HCT116 (cell line): ENCODE results near the gene DCLK3. TPM values are rescaled to one million over a fixed set of nuclear protein-coding genes. Genes with fewer than 3 reads are reported as not detected.

Experiments
- ATAC-seq: fragments of 200-7000 bp; cut with Tn5 transposase; 2 replicates; pipeline ENCODE4 v1.9.1; 2020; ENCODE audit warnings: mild to moderate bottlenecking, moderate library complexity
- BruUV-seq: library from RNA; stranded (reverse); fragments of 400-500 nt; replicated peaks from 2 replicates; lab custom pipeline; 2021; lab: Mats Ljungman, UMichigan
- CTCF ChIA-PET: fragments of 300-600 bp; sonication (Branson Sonifier 250); formaldehyde crosslinking; loops from one replicate; lab custom pipeline; 2021; ENCODE audit warnings: antibody characterized with exemption; lab: Charles Lee
- POLR2A ChIA-PET: fragments of 300-600, 350-600 bp; sonication (Branson Sonifier 250); formaldehyde crosslinking; loops from one replicate; lab custom pipeline; 2021; ENCODE audit warnings: antibody characterized with exemption; lab: Charles Lee
- RAD21 ChIA-PET, 2 experiments: fragments of 300-600 bp; sonication (Branson Sonifier 250); formaldehyde crosslinking; loops; one replicate each; lab custom pipeline; 2023; ENCODE audit warnings: low total read pairs in 2 of 2; ENCODE audit not compliant: uncharacterized antibody in 2 of 2, unreplicated experiment in 2 of 2, low non-redundant PET in 1 of 2; lab: Charles Lee
- DNase-seq: peaks from one replicate; pipeline ENCODE4 v3.0.0-alpha.2; 2010; ENCODE audit warnings: low read depth, low spot score
- H2AFZ ChIP-seq: fragments of 200-600 bp; shearing (Covaris generic), sonication (generic); 2 replicates; pipeline ENCODE4 v1.6.1; 2017; ENCODE audit warnings: low read depth, mixed run types, mixed read lengths, antibody characterized with exemption, low read length; ENCODE audit not compliant: poor library complexity, severe bottlenecking
- H3K27ac ChIP-seq: 2 replicates; pipeline ENCODE4 v1.5.1; 2012; ENCODE audit warnings: low read depth, low read length
- H3K27me3 ChIP-seq: fragments of 200-600 bp; sonication (generic); 2 replicates; pipeline ENCODE4 v1.6.1; 2016; ENCODE audit warnings: mixed run types, low read length, mixed read lengths; ENCODE audit not compliant: insufficient read depth
- H3K36me3 ChIP-seq, 2 experiments: fragments of 200-500 bp in 1 of 2; fragments of 200-600 bp in 1 of 2; sonication (Bioruptor generic) in 1 of 2; sonication (generic) in 1 of 2; 2 replicates each; pipeline versions ENCODE4 v1.5.1 to v1.6.1; 2014 to 2016; ENCODE audit warnings: low read length in 2 of 2, inconsistent platforms in 1 of 2, mixed read lengths in 1 of 2, mixed run types in 1 of 2; ENCODE audit not compliant: insufficient read depth in 2 of 2, control insufficient read depth in 1 of 2
- H3K4me1 ChIP-seq, 2 experiments: fragments of 200-600 bp in 1 of 2; sonication (generic) in 1 of 2; 2 replicates each; pipeline versions ENCODE4 v1.5.1 to v1.6.1; 2012 to 2017; ENCODE audit warnings: low read length in 2 of 2, inconsistent platforms in 1 of 2, mild to moderate bottlenecking in 1 of 2, mixed read lengths in 1 of 2, mixed run types in 1 of 2, moderate library complexity in 1 of 2; ENCODE audit not compliant: insufficient read depth in 2 of 2, control insufficient read depth in 1 of 2
- H3K4me2 ChIP-seq: fragments of 200-600 bp; sonication (generic); 2 replicates; pipeline ENCODE4 v1.6.1; 2017; ENCODE audit warnings: mixed run types, low read length, mixed read lengths
- H3K4me3 ChIP-seq, 2 experiments: fragments of 200-600 bp in 1 of 2; sonication (generic) in 1 of 2; replicated peaks in 1 of 2; 2 replicates each; pipeline ENCODE4 v1.5.1; 2011 to 2016; ENCODE audit warnings: low read length in 2 of 2, control low read depth in 1 of 2, low read depth in 1 of 2, mild to moderate bottlenecking in 1 of 2, mixed read lengths in 1 of 2, mixed run types in 1 of 2
- H3K79me2 ChIP-seq: fragments of 200-600 bp; sonication (generic); 2 replicates; pipeline ENCODE4 v1.6.1; 2017; ENCODE audit warnings: mild to moderate bottlenecking, mixed run types, low read length, moderate library complexity, mixed read lengths; ENCODE audit not compliant: insufficient read depth
- H3K9ac ChIP-seq: fragments of 200-600 bp; sonication (generic); 2 replicates; pipeline ENCODE4 v1.6.1; 2016; ENCODE audit warnings: low read length, mixed read lengths
- H3K9me2 ChIP-seq: fragments of 200-600 bp; sonication (generic), shearing (Covaris generic); 2 replicates; pipeline ENCODE4 v1.6.1; 2017; ENCODE audit warnings: mixed run types, mild to moderate bottlenecking, moderate library complexity; ENCODE audit not compliant: insufficient read depth
- H3K9me3 ChIP-seq, 2 experiments: fragments of 200-500 bp in 1 of 2; fragments of 200-600 bp in 1 of 2; sonication (Bioruptor generic) in 1 of 2; sonication (generic) in 1 of 2; 2 replicates each; pipeline ENCODE4 v1.6.1; 2014 to 2017; ENCODE audit warnings: low read length in 2 of 2, mixed read lengths in 2 of 2, inconsistent platforms in 1 of 2, low read depth in 1 of 2, mild to moderate bottlenecking in 1 of 2, mixed run types in 1 of 2, moderate library complexity in 1 of 2; ENCODE audit not compliant: control insufficient read depth in 1 of 2, insufficient read depth in 1 of 2
- H4K20me1 ChIP-seq: fragments of 200-600 bp; sonication (generic), shearing (Covaris generic); 2 replicates; pipeline ENCODE4 v1.6.1; 2017; ENCODE audit warnings: mixed run types, mild to moderate bottlenecking, moderate library complexity; ENCODE audit not compliant: insufficient read depth
- ATF3 ChIP-seq: IDR thresholded peaks from 2 replicates; pipeline ENCODE4 v1.6.1; 2012
- CBX3 ChIP-seq: IDR thresholded peaks from 2 replicates; pipeline ENCODE4 v1.6.1; 2012; ENCODE audit warnings: low read depth
- CEBPB ChIP-seq: IDR thresholded peaks from 2 replicates; pipeline ENCODE4 v1.6.1; 2012; ENCODE audit warnings: low read depth
- EGR1 ChIP-seq: IDR thresholded peaks from 2 replicates; pipeline ENCODE4 v1.6.1; 2012; ENCODE audit warnings: low read depth
- ELF1 ChIP-seq: IDR thresholded peaks from 2 replicates; pipeline ENCODE4 v1.6.1; 2012; ENCODE audit warnings: low read depth, borderline replicate concordance
- EZH2 ChIP-seq: fragments of 200-600 bp; sonication (generic); IDR thresholded peaks from 2 replicates; pipeline ENCODE4 v1.6.1; 2017; ENCODE audit warnings: antibody characterized with exemption, mixed run types
- EZH2phosphoT487 ChIP-seq: fragments of 200-600 bp; IDR thresholded peaks from 2 replicates; pipeline ENCODE4 v1.6.1; 2018; ENCODE audit warnings: antibody characterized with exemption, borderline replicate concordance
- FOSL1 ChIP-seq: IDR thresholded peaks from 2 replicates; pipeline ENCODE4 v1.6.1; 2012; ENCODE audit warnings: low read depth
- JUND ChIP-seq: IDR thresholded peaks from 2 replicates; pipeline ENCODE4 v1.6.1; 2012
- MAX ChIP-seq: IDR thresholded peaks from 2 replicates; pipeline ENCODE4 v1.6.1; 2012
- POLR2A ChIP-seq: IDR thresholded peaks from 2 replicates; pipeline ENCODE4 v1.7.0; 2011; ENCODE audit warnings: borderline replicate concordance; ENCODE audit not compliant: insufficient read depth, insufficient read length; ENCODE audit errors: extremely low read depth
- POLR2AphosphoS5 ChIP-seq: IDR thresholded peaks from 2 replicates; pipeline ENCODE4 v1.6.1; 2011; ENCODE audit warnings: mild to moderate bottlenecking, low read depth, low read length, moderate library complexity
- RAD21 ChIP-seq: IDR thresholded peaks from 2 replicates; pipeline ENCODE4 v1.6.1; 2012; ENCODE audit warnings: low read depth, mild to moderate bottlenecking
- SIN3A ChIP-seq: IDR thresholded peaks from 2 replicates; pipeline ENCODE4 v1.6.1; 2012; ENCODE audit warnings: low read depth
- SP1 ChIP-seq: IDR thresholded peaks from 2 replicates; pipeline ENCODE4 v1.6.1; 2012; ENCODE audit warnings: low read depth
- SRF ChIP-seq: IDR thresholded peaks from 2 replicates; pipeline ENCODE4 v1.6.1; 2012; ENCODE audit warnings: low read depth
- TCF7L2 ChIP-seq: IDR thresholded peaks from 2 replicates; pipeline ENCODE4 v1.7.0; 2011; ENCODE audit warnings: borderline replicate concordance, inconsistent platforms; ENCODE audit not compliant: insufficient read depth, insufficient read length; ENCODE audit errors: extremely low read depth
- YY1 ChIP-seq: IDR thresholded peaks from 2 replicates; pipeline ENCODE4 v1.6.1; 2011; ENCODE audit warnings: low read length, low read depth, moderate library complexity, mild to moderate bottlenecking; ENCODE audit not compliant: insufficient replicate concordance; ENCODE audit errors: extremely low read depth
- ZBTB33 ChIP-seq: IDR thresholded peaks from 2 replicates; pipeline ENCODE4 v1.6.1; 2011; ENCODE audit warnings: mild to moderate bottlenecking, low read length, moderate library complexity; ENCODE audit not compliant: insufficient replicate concordance; ENCODE audit errors: extremely low read depth
- ZFX ChIP-seq: fragments of 450-650 bp; IDR thresholded peaks from 2 replicates; pipeline ENCODE4 v1.6.1; 2017
- ZNF274 ChIP-seq: fragments of 200-500 bp; sonication (Bioruptor generic); IDR thresholded peaks from 2 replicates; pipeline ENCODE4 v1.6.1; 2014; ENCODE audit warnings: mild to moderate bottlenecking, low read depth, low read length, inconsistent platforms
- intact Hi-C: fragments of 100-400 bp; cut with micrococcal nuclease; formaldehyde crosslinking; loops from 2 replicates; pipeline ENCODE4 v1.10.0; 2022
- total RNA-seq: library from RNA; stranded (reverse); gene quantifications from one replicate; pipeline ENCODE4 v1.2.1, GENCODE V29; 2021; ENCODE audit not compliant: unreplicated experiment

Gene DCLK3
- total RNA-seq, 1 experiment from 2014 or later: not detected

- ChIA-PET POLR2A (no interaction called here), CTCF (no interaction called here), RAD21 (no interaction called here)
- no peak for ATAC-seq
- Histone ChIP-seq H2AFZ (no peak overlapping the region), H3K9ac (no peak overlapping the region), H3K79me2 (no peaks in the 10 kb centered on the region), H3K4me3 (no peak overlapping the region), H3K36me3 (no peaks in the 10 kb centered on the region), H3K27ac (no peak overlapping the region), H3K4me1 (no peaks in the 10 kb centered on the region), H3K27me3 (no peaks in the 10 kb centered on the region; the same call in 1 of the 2 replicates), H3K9me3 (no peaks in the 10 kb centered on the region), H3K4me2 (no peak overlapping the region), H4K20me1 (no peaks in the 10 kb centered on the region), H3K9me2 (no peaks in the 10 kb centered on the region)
- intact Hi-C loops: no loop called here
- TF ChIP-seq POLR2A: no peak
- no peak for TF ChIP-seq EZH2
- no peak for TF ChIP-seq MAX
- no peak for TF ChIP-seq RAD21
- TF ChIP-seq CBX3: no peak
- TF ChIP-seq EZH2phosphoT487: no peak
- no peak for TF ChIP-seq TCF7L2
- no peak for TF ChIP-seq ZNF274
- no peak for TF ChIP-seq POLR2AphosphoS5
- no peak for TF ChIP-seq CEBPB
- TF ChIP-seq EGR1: no peak
- no peak for TF ChIP-seq ATF3
- TF ChIP-seq FOSL1: no peak
- no peak for TF ChIP-seq SIN3A
- DNase-seq: no peak
- BruUV-seq: no TSS peak
These were observed 74.8 kb downstream of the DCLK3 start for GRCh38 chr3:36689560-36689959.

- DNase-seq: no peak
- no peak overlapping the region for H3K4me2 ChIP-seq
- ATAC-seq: no peak
- H3K27ac ChIP-seq: no peak overlapping the region
- ChIA-PET RAD21 (no interaction called here), POLR2A (no interaction called here), CTCF (no interaction called here)
- H3K36me3 ChIP-seq: no peaks in the 10 kb centered on the region
- H3K4me3 ChIP-seq: no peak overlapping the region
- H3K9ac ChIP-seq: no peak overlapping the region
- intact Hi-C loops: no loop called here
- no peak overlapping the region for H2AFZ ChIP-seq
- H3K79me2 ChIP-seq: no peaks in the 10 kb centered on the region
- TF ChIP-seq CBX3: no peak
- no peak for TF ChIP-seq SIN3A
- TF ChIP-seq RAD21: no peak
- TF ChIP-seq EGR1: no peak
- no peak for TF ChIP-seq ATF3
- TF ChIP-seq EZH2: no peak
- no peak for TF ChIP-seq EZH2phosphoT487
- no peak for TF ChIP-seq ZFX
- TF ChIP-seq SRF: no peak
- no peak for TF ChIP-seq SP1
- no peak for TF ChIP-seq YY1
- no peak for TF ChIP-seq ELF1
- no peak for TF ChIP-seq TCF7L2
- TF ChIP-seq ZBTB33: no peak
- TF ChIP-seq CEBPB: no peak
- no peak for TF ChIP-seq POLR2AphosphoS5
- no peak for TF ChIP-seq JUND
- no peaks in the 10 kb centered on the region for H4K20me1 ChIP-seq
- no peaks in the 10 kb centered on the region; the same call in 1 of the 2 replicates for H3K27me3 ChIP-seq
- H3K9me3 ChIP-seq: no peaks in the 10 kb centered on the region
- H3K9me2 ChIP-seq: no peaks in the 10 kb centered on the region
- no TSS peak for BruUV-seq
- no peaks in the 10 kb centered on the region for H3K4me1 ChIP-seq
These were observed 75.5 kb downstream of the DCLK3 start for GRCh38 chr3:36688815-36689214.
